Peyer's patch (tissue), 4 donors: ENCODE measurements around the gene ATP5ME. TPM values are rescaled to one million over a fixed set of nuclear protein-coding genes. Genes with fewer than 3 reads are reported as not detected.

Source experiments
- DNase-seq, 3 donors: peaks; one replicate each; pipeline ENCODE4 v3.0.0-alpha.2; 2017 to 2019
- H3K27ac ChIP-seq, 4 donors: fragments of 200-600 bp; sonication (generic); one replicate each; pipeline ENCODE4 v1.5.1; 2016 to 2019
- H3K27me3 ChIP-seq, 2 donors: fragments of 200-600 bp; sonication (generic); one replicate each; pipeline ENCODE4 v1.5.1; 2019
- H3K36me3 ChIP-seq, 3 donors: fragments of 200-600 bp; sonication (generic); one replicate each; pipeline ENCODE4 v1.5.1; 2016 to 2019
- H3K4me1 ChIP-seq, 4 donors: fragments of 200-600 bp; sonication (generic); one replicate each; pipeline ENCODE4 v1.5.1; 2016 to 2019
- H3K4me3 ChIP-seq, 4 donors: fragments of 200-600 bp; sonication (generic); 1 replicate in 3 of 4; 2 replicates in 1 of 4; pipeline ENCODE4 v1.5.1; 2016 to 2019; ENCODE audit warnings: mild to moderate bottlenecking in 1 of 4
- H3K9me3 ChIP-seq, 4 donors: fragments of 200-600 bp; sonication (generic); one replicate each; pipeline ENCODE4 v1.5.1; 2016 to 2019; ENCODE audit warnings: mild to moderate bottlenecking in 1 of 4
- POLR2A ChIP-seq, 2 donors: fragments of 450-650 bp; IDR thresholded peaks; one replicate each; pipeline ENCODE4 v1.5.1; 2017; ENCODE audit warnings: antibody characterized with exemption in 2 of 2, mild to moderate bottlenecking in 2 of 2, moderate library complexity in 2 of 2
- total RNA-seq, 4 donors: library from RNA; depleted of rRNA; stranded (reverse); fragments of >200 nt; gene quantifications; one replicate each; pipeline ENCODE4 v1.1.0, GENCODE V29; 2016
- TF ChIP-seq, protein P1 (sequence below), 6 experiments: fragments of 450-650 bp in 4 of 6; fragments of 200-600 bp in 2 of 6; sonication (generic) in 1 of 6; IDR thresholded peaks; one replicate each; pipeline ENCODE4 v1.5.1; 2017 to 2019; ENCODE audit warnings: antibody characterized with exemption in 6 of 6, mild to moderate bottlenecking in 3 of 6, moderate library complexity in 1 of 6

ATP5ME gene
- total RNA-seq, 4 donors from 2014 or later, result 102 to 259 (median 184) TPM

DNA sequence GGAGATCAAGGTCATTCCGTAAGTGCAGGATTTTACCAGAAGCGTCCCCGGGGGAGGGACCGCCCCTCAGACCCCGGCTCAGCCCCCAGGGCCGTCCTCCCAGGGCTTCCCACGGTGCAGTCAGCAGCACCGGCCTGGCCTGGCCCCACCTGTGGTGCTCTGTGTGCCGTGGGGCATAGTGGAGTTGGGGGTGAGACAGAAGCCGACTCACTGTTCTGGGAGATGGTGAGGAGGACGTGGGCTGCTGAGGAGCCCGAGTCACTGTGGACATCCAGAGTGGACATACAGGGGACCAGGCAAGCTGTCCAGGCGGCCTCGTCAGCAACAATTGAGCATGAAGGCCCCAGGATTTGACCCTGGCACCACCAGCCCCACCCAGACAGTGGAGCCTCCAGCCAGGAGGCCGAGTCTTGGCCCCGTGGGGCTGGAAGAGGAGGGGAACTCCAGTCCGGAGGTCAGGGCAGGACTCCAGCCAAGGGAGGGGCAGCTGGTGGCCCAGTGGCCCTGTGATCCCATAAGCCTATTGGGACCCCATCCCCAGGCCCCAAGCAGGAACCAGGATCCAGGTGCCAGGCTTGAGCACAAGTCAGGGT is 19.1 kb downstream of the ATP5ME start:
- TF ChIP-seq, protein P1, sequence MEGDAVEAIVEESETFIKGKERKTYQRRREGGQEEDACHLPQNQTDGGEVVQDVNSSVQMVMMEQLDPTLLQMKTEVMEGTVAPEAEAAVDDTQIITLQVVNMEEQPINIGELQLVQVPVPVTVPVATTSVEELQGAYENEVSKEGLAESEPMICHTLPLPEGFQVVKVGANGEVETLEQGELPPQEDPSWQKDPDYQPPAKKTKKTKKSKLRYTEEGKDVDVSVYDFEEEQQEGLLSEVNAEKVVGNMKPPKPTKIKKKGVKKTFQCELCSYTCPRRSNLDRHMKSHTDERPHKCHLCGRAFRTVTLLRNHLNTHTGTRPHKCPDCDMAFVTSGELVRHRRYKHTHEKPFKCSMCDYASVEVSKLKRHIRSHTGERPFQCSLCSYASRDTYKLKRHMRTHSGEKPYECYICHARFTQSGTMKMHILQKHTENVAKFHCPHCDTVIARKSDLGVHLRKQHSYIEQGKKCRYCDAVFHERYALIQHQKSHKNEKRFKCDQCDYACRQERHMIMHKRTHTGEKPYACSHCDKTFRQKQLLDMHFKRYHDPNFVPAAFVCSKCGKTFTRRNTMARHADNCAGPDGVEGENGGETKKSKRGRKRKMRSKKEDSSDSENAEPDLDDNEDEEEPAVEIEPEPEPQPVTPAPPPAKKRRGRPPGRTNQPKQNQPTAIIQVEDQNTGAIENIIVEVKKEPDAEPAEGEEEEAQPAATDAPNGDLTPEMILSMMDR (IDR thresholded peaks at IDR 0.05), result no peak
- no peak for TF ChIP-seq POLR2A (IDR thresholded peaks at IDR 0.05)
- Histone ChIP-seq H3K27me3 (peaks cover 0 to 5% of the 10 kb centered on the region in 2 donors), H3K4me3 (no peak overlapping the region), H3K4me1 (no peaks in the 10 kb centered on the region), H3K9me3 (no peaks in the 10 kb centered on the region), H3K27ac (no peak overlapping the region), H3K36me3 (no peaks in the 10 kb centered on the region)
- no peak for DNase-seq

DNA sequence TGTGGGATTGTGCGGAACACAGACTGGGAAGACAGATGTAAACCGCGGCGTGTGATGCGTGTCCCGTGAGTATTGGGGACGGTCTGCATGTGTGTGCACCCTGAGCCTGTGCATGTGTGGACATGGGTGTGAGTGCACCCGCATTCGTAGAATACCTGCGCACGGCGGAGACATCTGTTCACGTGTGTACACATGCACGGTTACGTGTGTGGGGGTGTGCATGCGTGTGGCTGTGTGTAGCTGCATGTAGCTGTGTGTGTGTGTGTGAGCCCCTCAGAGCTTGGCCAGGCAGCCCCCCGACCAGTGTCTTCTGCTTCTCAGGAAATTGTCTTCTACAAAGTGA is 19.6 kb downstream of the ATP5ME start:
- TF ChIP-seq POLR2A (IDR thresholded peaks at IDR 0.05), result no peak
- TF ChIP-seq, protein P1 (IDR thresholded peaks at IDR 0.05), result no peak
- H3K4me1 ChIP-seq, result no peaks in the 10 kb centered on the region
- no peaks in the 10 kb centered on the region for H3K36me3 ChIP-seq
- no peak overlapping the region for H3K27ac ChIP-seq
- H3K27me3 ChIP-seq, result peaks cover 0 to 5% of the 10 kb centered on the region in 2 donors
- H3K9me3 ChIP-seq, result no peaks in the 10 kb centered on the region
- no peak overlapping the region for H3K4me3 ChIP-seq
- no peak for DNase-seq

DNA sequence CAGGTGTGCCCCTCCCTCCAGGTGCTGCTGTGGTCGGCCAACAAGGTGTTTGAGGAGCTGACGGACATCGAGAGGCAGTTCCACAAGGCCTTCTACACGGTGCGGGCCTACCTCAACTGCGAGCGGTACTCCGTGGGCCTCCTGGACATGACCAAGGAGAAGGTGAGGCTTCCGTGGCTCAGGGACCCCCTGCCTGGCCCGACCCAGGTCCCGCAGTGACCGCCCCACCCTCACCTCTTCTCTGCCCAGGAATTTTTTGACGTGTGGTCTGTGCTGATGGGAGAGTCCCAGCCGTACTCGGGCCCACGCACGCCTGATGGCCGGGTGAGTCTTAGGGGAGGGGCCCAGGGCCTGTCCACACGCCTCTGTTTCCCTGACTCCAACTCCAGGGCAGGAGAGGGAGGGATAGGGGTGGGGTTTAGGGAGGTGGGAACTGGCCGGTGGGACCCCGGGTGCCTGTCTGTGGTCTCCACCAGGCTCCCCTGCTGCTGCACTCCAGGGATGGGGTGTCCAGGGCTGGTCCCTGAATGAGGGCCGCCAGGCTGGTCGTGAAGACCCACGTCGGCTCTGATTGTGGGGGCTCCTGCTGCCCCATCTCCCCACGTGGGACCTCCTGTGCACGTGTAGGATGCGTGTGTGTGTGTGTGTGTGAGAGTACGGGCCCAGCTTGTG is 20.1 kb downstream of the ATP5ME start:
- H3K36me3 ChIP-seq, result no peaks in the 10 kb centered on the region
- no peak overlapping the region for H3K4me3 ChIP-seq
- peaks cover 0 to 5% of the 10 kb centered on the region in 2 donors for H3K27me3 ChIP-seq
- no peaks in the 10 kb centered on the region for H3K9me3 ChIP-seq
- TF ChIP-seq, protein P1 (IDR thresholded peaks at IDR 0.05), result no peak
- no peak for TF ChIP-seq POLR2A (IDR thresholded peaks at IDR 0.05)
- DNase-seq, result no peak
- no peaks in the 10 kb centered on the region for H3K4me1 ChIP-seq
- H3K27ac ChIP-seq, result no peak overlapping the region

DNA sequence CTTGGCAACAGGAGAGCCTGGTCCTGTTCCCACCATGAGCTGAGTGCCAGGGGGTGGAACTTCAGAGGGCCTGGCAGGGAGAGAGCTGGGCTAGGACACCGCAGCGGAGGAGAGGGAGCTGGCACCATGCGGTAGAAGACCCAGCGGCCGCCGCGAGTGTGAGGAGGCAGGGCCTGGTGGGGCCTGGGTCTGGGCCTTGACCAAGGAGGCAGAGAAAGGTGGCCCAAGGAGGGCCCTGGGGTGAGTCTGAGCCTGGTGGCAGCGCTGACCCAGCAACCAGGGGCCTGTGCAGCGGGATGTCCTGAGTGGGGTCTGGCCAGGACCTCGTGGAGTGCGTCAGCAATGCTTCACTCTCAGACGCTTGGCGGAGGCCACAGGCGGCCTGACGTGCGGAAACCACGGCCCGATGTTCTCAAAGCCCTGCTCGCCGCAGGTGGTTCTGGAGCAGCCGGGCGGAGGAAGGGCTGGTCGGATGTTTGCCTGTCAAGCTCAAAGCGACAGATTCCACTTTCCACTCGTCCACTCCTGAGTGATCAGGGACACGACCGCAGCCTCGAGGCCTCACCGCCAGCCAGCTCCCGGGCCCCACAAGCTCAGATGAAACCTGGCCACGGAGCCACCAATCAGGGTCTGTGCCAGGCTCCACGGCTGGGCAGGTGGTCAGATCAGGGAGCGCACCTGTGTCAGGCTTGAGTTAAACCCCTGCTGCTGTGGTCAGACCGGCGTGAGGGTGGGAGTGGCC is 20.8 kb downstream of the ATP5ME start:
- TF ChIP-seq POLR2A (IDR thresholded peaks at IDR 0.05), result no peak
- TF ChIP-seq, protein P1 (IDR thresholded peaks at IDR 0.05), result no peak
- Histone ChIP-seq H3K36me3 (no peaks in the 10 kb centered on the region), H3K27ac (no peak overlapping the region), H3K9me3 (no peaks in the 10 kb centered on the region), H3K27me3 (peaks cover 0 to 5% of the 10 kb centered on the region in 2 donors), H3K4me1 (no peaks in the 10 kb centered on the region), H3K4me3 (no peak overlapping the region)
- DNase-seq, result no peak

DNA sequence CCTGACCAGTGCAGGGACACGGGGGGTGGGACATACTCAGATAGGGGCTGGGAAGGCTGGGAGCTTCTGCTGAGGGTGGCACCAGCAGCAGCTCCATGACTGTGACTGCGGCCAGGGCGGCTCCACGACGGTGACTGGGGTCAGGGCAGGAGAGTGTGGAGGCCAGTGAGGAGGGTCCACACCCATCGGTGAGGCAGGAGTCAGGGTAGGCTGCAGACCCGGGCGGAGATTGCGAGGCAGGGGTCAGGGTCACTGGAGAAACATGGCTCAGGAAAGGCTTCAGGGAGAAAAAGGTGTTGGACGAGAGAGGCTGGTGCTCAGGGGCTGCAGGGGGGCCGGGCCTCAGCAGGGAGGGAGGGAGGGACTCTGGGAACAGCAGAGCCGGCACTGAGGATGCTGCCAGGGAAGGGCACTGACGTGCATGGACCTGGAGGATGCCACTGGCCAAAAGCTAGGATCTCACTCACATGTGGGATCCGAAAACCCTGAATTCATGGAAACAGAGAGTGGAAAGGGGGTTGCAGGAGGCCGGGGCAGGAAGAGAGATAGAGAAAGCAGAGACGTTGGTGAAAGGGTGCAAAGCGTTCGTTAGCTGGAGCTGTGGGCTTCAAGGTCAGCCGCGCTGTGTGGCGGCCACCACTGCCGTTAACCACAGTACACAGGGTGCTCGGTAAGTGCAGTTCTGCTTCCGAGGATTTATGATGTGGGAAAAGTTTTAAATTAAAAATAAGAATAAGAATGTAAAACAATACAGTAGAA is 22.0 kb downstream of the ATP5ME start:
- Histone ChIP-seq H3K36me3 (no peaks in the 10 kb centered on the region), H3K27ac (no peak overlapping the region), H3K27me3 (peaks cover 0 to 5% of the 10 kb centered on the region in 2 donors), H3K4me1 (no peaks in the 10 kb centered on the region), H3K4me3 (no peak overlapping the region), H3K9me3 (no peaks in the 10 kb centered on the region)
- TF ChIP-seq, protein P1 (IDR thresholded peaks at IDR 0.05), result no peak
- no peak for TF ChIP-seq POLR2A (IDR thresholded peaks at IDR 0.05)
- DNase-seq, result no peak
